ENCODE data around the gene GAGE10.
A peak's percentile ranks its signal among the peaks of the same experiment; 100 is the strongest.
"Not testable (repeated sequence)": the region's sequence is repeated elsewhere in the genome, so short reads cannot be mapped to it uniquely, and the experiment has no call there.

The GAGE10 gene

DNA sequence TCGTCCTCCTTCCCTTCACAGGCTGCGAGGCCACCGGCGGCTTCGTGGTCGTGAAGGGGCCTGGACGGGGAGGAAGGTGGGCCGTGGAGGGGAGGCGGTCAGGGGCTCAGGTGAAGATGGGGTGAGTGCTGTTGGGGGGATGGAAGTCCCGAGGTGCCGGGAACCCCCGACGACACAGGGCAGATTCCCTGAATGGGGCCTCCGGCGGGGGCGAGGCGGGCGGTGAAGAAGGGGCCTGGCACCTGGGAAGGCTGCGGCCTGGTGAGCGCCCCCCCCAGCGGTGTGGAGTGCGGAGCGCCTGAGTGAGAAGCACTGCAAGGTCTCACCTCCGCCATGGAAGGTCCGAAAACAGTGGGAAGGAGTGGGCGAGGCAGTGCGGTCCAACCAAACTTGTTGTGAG, 18.8 kb downstream of the GAGE10 start:
- DNase-seq (ENCODE audit: low read depth in 2 of 2), result not testable (repeated sequence)

DNA sequence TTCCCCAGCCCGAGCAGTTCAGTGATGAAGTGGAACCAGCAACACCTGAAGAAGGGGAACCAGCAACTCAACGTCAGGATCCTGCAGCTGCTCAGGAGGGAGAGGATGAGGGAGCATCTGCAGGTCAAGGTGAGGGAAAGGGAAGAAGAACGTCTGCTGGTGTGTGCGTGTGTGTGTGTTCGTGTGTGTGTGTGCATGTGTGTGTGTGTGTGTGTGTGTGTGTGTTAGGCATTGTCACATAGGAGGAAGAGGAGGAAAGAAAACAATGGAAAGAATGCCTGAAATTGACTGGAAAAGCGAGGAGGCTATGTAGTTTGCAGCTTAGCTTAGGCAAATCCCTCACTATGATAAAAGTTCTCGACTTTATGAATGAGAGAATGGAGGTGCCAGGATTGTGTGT, 20.3 kb downstream of the GAGE10 start:
- DNase-seq (ENCODE audit: low read depth in 2 of 2), result not testable (repeated sequence)

DNA sequence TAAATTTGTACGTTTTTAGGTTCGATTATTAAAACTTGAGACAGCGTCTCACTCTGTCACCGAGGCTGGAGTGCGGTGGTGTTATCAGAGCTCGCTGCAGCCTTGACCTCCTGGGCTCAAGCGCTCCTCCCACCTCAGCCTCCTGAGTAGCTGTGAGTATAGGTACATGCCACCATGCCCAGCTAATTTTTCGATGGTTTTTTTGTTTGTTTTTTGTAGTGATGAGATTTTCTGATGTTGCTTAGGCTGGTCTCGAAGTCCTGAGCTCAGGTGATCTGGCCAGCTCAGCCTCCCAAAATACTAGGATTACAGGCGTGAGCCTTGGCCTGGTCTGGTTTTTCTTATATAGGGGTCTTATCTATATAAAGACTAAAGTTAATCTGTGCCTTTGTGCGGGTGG, 27.0 kb downstream of the GAGE10 start:
- DNase-seq (ENCODE audit: low read depth in 2 of 2), result not testable (repeated sequence)

DNA sequence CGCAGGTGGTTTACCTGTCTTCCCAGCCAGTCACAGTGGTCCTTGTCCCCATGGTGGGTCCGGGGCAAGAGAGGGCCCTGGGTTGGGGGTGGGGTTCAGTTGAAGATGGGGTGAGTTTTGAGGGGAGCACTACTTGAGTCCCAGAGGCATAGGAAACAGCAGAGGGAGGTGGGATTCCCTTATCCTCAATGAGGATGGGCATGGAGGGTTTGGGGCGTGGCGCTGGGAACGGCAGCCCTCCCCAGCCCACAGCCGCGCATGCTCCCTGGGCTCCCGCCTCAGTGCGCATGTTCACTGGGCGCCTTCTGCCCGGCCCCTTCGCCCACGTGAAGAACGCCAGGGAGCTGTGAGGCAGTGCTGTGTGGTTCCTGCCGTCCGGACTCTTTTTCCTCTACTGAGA, 27.8 kb downstream of the GAGE10 start, which contains the start of gene GAGE13:
GAGE13 (plus strand) TSS at position 301 of the 400 bp plus-strand sequence. CDS start 1,156 bp downstream, outside the sequence.
- not testable (repeated sequence) for DNase-seq (ENCODE audit: low read depth in 2 of 2)

DNA sequence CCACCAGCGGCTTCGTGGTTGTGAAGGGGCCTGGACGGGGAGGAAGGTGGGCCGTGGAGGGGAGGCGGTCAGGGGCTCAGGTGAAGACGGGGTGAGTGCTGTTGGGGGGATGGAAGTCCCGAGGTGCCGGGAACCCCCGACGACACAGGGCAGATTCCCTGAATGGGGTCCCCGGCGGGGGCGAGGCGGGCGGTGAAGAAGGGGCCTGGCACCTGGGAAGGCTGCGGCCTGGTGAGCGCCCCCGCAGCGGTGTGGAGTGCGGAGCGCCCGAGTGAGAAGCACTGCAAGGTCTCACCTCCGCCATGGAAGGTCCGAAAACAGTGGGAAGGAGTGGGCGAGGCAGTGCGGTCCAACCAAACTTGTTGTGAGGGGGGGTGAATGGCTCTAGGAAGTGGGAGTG, 28.4 kb downstream of the GAGE10 start:
- DNase-seq (ENCODE audit: low read depth in 2 of 2), result peak in 1 of 2 donors; percentile 23

DNA sequence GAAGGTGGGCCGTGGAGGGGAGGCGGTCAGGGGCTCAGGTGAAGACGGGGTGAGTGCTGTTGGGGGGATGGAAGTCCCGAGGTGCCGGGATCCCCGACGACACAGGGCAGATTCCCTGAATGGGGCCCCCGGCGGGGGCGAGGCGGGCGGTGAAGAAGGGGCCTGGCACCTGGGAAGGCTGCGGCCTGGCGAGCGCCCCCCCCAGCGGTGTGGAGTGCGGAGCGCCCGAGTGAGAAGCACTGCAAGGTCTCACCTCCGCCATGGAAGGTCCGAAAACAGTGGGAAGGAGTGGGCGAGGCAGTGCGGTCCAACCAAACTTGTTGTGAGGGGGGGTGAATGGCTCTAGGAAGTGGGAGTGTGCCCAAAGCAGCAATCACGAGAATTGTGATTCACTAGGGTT, 38.0 kb downstream of the GAGE10 start:
- DNase-seq (ENCODE audit: low read depth in 2 of 2), result not testable (repeated sequence)

DNA sequence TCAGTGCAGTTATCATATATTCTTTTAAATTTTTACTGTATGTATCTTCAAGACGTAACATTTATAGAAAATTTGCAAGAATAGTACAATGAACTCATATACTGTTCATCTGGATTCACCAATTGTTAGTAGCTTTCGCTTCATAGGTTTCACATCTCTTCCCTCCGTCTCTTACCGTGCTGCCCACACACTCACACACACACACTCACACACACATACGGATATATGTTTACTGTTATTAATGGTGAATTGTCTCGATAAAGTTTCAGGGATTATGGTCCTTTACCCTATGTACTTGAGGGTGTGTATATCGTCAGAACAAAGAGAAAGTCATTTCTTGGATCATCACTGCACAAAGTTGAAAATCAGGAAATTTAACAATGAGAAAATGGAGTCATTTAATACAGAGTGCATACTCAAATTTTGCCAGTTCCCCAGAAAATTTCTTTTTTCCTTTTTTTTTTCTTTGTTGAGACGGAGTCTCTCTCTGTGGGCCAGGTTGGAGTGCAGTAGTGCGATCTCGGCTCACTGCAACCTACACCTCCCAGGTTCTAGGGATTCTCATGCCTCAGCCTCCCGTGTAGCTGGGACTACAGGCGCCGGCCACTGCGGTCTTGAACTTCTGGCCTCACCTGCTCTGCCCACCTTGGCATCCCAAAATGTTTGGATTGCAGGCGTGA, 41.2 kb downstream of the GAGE10 start:
- DNase-seq (ENCODE audit: low read depth in 2 of 2), result not testable (repeated sequence)

DNA sequence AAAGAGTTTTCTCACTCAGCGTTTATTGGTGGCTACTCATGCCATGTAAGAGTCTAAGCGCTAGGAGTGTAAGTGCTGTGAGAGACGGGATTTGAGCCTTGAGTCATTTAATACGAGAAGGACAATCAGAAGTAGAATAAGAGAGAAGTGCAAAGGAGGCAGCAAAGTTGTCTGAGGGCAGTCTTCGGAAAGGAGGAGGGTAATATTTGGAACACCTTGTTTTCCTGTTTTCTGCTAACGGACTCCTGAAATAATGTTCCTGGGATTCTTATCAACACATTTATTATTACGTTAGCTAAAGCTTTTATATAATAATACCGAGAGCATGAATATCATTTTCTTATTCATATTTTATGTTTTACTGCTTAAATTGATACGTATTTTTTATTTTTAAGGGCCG, 42.0 kb downstream of the GAGE10 start:
- DNase-seq (ENCODE audit: low read depth in 2 of 2), result not testable (repeated sequence)

DNA sequence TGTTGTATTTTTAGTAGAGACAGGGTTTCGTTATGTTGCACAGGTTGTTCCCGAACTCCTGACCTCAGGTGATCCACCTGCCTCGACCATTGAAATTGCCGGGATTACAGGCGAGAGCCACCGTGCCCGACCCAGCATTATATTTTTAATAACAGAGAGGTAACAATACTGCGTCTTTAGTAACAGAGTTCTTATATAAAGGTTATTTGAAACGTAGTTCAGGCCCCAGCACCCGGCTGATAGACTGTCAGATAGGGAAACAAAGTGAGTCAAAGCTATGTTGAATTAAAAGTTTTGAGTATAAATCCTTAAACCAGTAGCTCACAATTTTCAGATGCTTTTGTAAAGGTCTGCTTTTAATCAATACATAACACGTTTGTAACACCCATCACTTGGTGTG, 42.7 kb downstream of the GAGE10 start:
- not testable (repeated sequence) for DNase-seq (ENCODE audit: low read depth in 2 of 2)
